HG02938 (cell line): ENCODE results near the gene DIS3L2.
"Not testable (repeated sequence)": the region's sequence is repeated elsewhere in the genome, so short reads cannot be mapped to it uniquely, and the experiment has no call there.

Source experiments
- ATAC-seq: cut with Tn5 transposase; IDR thresholded peaks from one replicate; pipeline ENCODE4 v1.9.1; 2021; ENCODE audit warnings: mild to moderate bottlenecking, moderate library complexity; ENCODE audit not compliant: unreplicated experiment

Gene DIS3L2

DNA sequence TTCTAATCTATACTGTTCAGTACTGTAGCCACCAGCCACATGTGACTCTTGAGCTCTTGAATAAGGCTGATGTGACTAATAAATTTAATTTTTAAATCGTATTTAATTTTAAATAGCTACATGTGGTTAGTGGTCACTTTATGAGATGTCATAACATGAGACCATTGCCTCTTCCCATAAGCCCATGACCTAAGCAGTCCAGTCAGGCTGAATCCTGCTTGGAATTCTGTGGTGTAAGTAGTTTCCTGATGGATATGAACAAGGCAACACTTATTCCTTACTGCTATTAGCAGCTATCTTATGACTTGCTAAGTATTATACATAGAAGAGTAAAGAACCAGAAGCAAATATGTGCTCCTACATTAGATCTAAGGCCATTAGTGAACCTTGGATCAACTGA lies 150.0 kb downstream of the DIS3L2 start:
- no peak for ATAC-seq

DNA sequence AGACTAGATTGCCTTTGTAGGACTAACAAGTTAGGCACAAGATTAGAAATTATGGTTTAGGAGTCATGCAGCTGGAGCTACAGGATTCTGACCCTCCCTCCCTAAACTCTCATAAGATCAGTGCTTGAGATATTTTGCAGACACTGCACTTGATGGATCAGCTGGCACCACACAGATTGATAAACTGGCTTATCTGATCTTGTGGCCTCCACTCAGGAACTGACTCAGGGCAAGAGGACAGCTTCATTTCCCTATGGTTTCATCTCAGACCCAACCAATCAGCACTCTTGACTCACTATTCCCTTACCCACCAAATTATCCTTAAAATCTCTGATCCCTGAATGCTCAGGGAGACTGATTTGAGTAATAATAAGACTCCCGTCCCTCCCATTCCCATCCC lies 152.3 kb downstream of the DIS3L2 start:
- no peak for ATAC-seq

DNA sequence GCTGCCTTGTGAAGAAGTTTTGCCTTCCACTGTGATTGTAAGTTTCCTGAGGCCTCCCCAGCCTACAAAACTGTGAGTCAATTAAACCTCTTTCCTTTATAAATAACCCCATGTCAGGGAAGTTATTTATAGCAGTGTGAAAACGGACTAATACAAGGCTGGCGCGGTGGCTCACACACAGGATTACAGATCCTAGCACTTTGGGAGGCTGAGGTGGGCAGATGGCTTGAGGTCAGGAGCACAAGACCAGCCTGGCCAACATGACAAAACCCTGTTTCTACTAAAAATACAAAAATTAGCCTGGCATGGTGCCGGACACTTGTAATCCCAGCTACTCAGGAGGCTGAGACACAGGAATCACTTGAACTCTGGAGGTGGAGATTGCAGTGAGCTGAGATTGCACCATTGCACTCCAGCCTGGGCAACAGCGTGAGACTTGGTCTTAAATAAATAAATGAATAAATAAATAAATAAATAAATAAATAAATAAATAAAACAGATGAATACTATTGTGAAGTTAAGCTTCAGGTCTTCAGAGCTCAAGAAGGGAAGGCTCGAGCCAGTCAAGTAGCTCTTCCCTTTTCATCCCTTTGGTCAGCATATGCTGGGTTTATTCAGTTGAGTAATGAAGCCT lies 154.3 kb downstream of the DIS3L2 start:
- ATAC-seq: not testable (repeated sequence)

DNA sequence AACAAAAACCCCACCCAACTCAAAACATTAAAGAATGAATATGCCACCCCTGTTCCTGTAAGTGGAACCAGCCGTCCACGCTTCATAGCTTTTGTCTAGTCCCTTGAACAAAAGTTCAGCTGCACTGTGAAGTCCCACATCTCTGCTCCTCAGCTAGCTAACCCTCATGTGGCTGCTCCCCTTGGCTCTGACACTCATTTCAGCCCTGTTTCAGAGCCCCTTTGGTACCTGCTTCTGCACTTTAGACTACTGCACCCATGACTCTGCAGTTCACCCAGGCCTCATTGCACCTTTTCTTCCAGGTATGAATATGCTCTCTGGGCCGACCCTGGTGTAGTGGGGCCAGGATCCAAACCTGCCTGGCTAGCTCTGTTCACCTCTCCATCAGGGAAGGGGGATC lies 155.3 kb downstream of the DIS3L2 start:
- no peak for ATAC-seq

GRCh38 chr2:232117413-232117812 lies 155.9 kb downstream of the DIS3L2 start:
- no peak for ATAC-seq

DNA sequence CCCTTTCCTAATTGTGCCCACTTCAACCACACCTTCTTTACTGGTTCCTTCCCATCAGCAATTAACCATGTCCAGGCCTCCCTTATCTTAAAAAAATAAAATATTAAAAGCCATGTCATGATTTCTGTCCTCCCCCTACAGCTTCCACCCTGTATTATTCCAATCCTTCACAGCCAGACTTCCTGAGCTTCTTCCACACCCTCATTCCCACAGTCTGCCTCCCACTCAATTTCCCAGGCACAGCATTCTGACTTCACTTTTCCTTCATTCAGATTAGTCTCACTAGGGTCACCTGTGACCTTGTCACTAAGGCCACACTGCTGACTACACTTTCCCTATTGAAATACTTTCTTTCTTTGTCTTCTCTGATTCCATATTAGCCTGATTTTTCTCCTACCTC lies 159.4 kb downstream of the DIS3L2 start:
- no peak for ATAC-seq

DNA sequence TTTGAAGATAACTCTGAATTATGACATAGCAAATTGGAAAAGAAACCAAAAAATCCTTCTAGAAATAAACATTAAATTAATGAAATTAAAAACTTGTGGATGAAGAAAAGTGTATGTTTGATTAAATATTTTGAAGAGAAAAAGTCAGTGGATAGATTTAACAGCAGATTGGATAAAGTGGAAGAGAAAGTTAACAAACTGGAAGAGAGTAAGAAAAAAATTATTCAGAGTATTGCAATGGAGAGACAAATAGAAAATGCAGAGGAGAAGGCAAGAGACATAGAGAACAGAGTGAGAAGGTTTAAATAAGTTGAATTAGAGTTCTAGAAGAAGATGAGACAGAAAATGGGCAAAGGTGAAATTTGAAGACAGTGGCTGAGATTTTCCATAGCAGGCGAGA lies 162.8 kb downstream of the DIS3L2 start:
- ATAC-seq: no peak

- ATAC-seq: no peak
Measured at GRCh38 chr2:232126301-232127099, 165.0 kb downstream of the DIS3L2 start.

DNA sequence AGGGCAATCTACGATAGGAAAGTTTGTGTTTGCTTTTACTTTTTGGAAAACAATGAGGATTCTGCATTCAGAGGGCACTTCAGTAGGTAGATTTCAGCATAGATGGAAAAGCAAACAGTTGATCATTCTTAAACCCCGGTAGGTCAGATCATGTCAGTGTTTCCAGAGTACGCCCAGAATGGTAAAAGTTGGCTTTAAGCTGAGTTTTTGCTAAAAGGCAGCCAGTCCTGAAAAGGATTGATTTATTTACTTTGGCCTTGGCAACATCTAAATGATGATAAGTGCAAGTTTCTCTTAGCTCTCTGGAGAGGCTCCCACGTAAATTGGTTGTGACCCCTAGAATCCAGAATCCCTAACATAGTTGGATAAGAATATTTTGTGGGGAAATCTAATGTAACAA lies 168.0 kb downstream of the DIS3L2 start:
- no peak for ATAC-seq

DNA sequence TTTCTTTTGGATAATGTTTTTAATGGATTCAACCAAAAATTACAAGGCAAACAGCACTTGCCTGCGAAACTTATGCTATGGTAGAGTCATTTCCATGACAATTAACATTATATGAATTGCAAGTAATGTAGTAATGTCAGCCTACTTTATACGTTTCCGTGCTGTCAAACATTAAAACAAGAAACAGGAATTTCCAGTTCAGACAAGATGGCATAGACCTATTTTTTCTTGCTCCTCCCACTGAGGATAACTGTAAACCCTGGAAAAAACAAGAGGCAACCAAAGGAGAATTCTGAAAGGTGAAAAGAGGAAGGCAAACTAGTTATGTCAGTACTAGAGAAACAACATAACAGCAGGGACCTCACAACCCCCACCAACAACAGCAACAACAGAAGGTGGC lies 170.7 kb downstream of the DIS3L2 start:
- no peak for ATAC-seq

DNA sequence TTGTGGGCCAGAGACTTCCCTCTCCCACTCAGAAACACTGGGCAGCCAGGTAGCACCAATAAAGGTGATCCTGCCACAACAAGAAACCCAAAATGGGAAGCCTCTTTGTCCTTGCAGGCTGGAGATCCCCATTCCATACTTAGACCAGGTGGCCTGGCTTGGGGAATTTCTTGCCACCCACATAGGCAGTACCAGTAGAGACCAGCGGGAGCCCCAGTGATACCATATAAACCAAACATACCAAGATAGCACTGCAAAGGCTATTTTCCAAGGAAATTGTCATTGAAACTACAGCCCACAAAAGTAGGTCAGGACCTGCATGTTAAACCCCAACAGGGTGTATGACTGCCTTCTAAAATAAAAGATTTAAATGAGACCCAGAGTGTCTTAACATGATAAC lies 171.6 kb downstream of the DIS3L2 start:
- ATAC-seq: no peak

DNA sequence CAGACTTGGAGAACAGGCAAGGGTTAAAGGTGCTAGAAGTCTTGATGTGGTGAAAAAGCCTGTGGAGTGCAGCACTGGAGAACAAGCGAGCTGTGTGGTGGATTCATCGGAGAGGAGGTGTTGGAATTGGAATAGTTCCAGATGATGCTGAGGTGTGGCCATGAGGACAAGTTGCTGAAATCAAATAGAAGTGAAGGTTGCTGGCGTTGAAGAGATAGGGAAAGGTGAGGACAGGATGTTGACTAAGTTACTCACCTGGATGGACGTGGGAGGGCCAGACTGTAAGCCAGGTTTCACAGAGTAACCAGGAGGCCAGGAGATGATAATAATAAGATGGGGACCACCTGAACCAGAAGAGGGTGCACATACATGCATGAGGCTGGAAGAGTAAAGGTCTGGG lies 173.4 kb downstream of the DIS3L2 start:
- no peak for ATAC-seq

DNA sequence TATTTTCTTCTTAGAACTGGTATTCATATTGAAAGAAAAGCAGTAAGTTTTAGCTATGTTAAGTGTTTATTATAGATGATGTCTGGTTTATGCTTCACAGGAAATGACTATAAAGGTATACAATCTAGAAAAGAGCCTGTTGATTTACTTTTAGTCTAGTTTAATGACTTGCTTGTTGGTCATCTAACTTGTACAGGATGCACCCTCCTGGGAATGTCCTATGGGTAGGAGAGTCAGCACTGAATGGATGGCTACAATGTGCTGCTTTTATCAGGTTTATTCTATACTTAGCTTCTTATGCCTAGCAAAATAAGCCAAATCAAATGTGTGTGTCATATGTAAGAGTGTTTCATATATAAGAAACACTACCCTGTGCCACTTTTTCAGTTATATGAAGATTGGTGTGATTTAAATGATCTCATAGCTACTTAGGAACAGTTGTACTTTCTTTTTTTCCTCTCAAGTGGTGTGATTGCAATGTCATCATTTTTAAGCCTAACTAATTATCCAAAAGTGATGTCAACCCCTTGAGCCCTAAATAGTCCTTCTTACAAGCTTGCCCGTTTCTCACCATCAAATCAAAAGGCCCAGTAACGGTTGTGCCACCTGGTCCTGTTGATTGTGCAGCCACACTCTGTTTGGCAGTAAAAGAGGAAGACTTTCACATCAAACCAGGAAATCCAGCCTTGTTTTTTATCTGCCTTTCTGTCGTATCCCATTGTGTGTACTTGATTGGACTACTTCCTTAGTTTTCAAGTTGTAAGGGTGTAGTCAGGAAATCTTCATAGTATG lies 176.0 kb downstream of the DIS3L2 start:
- no peak for ATAC-seq

GRCh38 chr2:232138441-232138840 lies 176.9 kb downstream of the DIS3L2 start:
- ATAC-seq: no peak

GRCh38 chr2:232139171-232139594 lies 177.7 kb downstream of the DIS3L2 start:
- ATAC-seq: no peak

GRCh38 chr2:232139786-232140562 lies 178.5 kb downstream of the DIS3L2 start:
- ATAC-seq: no peak

- no peak for ATAC-seq
Measured at GRCh38 chr2:232141591-232141990, 180.1 kb downstream of the DIS3L2 start.

GRCh38 chr2:232142049-232142448 lies 180.5 kb downstream of the DIS3L2 start:
- ATAC-seq: no peak

GRCh38 chr2:232142502-232142901 lies 181.0 kb downstream of the DIS3L2 start:
- no peak for ATAC-seq

DNA sequence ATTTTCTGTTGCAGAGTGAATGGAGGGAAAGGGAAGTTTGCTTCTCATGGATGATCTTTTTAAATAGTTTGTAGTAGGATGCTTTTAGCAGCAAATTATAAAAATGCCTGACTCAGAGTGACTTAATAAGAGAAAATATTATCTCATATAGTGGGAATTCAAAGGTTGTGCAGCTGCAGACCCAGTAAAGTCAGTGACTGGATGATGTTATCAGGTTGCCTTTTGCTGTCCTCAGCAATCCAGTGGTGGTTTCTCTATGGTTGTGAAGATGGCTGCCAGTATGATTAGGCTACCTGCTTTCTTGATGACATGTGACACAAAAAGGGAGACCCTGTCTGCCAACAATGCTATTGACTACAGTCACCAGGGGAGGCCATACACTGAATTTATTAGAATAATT lies 184.8 kb downstream of the DIS3L2 start:
- ATAC-seq: no peak

- no peak for ATAC-seq
Measured at GRCh38 chr2:232147440-232148077, 186.0 kb downstream of the DIS3L2 start.
